ENCODE data around the gene PTGDR.
A peak's percentile ranks its signal among the peaks of the same experiment; 100 is the strongest.

Gene PTGDR

DNA sequence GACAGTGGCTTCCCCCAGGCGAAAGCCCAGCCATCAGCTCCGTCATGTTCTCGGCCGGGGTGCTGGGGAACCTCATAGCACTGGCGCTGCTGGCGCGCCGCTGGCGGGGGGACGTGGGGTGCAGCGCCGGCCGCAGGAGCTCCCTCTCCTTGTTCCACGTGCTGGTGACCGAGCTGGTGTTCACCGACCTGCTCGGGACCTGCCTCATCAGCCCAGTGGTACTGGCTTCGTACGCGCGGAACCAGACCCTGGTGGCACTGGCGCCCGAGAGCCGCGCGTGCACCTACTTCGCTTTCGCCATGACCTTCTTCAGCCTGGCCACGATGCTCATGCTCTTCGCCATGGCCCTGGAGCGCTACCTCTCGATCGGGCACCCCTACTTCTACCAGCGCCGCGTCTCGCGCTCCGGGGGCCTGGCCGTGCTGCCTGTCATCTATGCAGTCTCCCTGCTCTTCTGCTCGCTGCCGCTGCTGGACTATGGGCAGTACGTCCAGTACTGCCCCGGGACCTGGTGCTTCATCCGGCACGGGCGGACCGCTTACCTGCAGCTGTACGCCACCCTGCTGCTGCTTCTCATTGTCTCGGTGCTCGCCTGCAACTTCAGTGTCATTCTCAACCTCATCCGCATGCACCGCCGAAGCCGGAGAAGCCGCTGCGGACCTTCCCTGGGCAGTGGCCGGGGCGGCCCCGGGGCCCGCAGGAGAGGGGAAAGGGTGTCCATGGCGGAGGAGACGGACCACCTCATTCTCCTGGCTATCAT is 47.3 kb downstream of the PTGDR start:
- Histone ChIP-seq H3K9me3 (no peaks in the 10 kb centered on the region), H3K4me3 (ENCODE audit: low read depth, low read length) (peak overlapping the region; percentile 92), H3K27me3 (no peaks in the 10 kb centered on the region), H3K36me3 (peaks cover 5% of the 10 kb centered on the region; the same call in 1 of the 2 replicates), H3K4me1 (peaks cover 5% of the 10 kb centered on the region; the same call in 1 of the 2 replicates)
- peak; percentile 47 for DNase-seq
- TF ChIP-seq CTCF (IDR thresholded peaks at IDR 0.05; ENCODE audit: low read depth, low read length), result no peak

DNA sequence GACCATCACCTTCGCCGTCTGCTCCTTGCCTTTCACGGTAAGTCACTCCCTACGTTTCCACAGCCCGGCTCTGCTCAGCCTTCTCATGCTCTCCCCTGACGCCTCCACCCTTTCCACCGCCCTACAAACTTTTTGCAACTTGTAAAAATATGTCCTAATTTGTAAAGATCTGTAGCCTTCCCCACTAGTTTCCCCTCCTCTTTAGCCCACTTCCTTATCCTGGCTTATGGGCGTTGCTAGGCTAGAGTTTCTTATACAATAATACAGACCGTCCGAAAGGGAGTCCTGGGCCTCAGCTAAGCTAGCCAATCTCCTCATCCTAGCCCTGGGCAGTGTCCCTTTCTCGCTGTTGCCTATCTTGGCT is 47.8 kb downstream of the PTGDR start:
- Histone ChIP-seq H3K4me1 (peaks cover 5% of the 10 kb centered on the region; the same call in 1 of the 2 replicates), H3K4me3 (ENCODE audit: low read depth, low read length) (peak overlapping the region; percentile 92)

GRCh38 chr14:52318062-52318461 is 50.6 kb downstream of the PTGDR start:
- H3K4me3 ChIP-seq (ENCODE audit: low read depth, low read length), result peak overlapping the region; percentile 92
- no peak for TF ChIP-seq CTCF (IDR thresholded peaks at IDR 0.05; ENCODE audit: low read depth, low read length)
- DNase-seq, result no peak
- peaks cover 26% of the 10 kb centered on the region for H3K36me3 ChIP-seq
- H3K9me3 ChIP-seq, result no peaks in the 10 kb centered on the region; the same call in 1 of the 2 replicates
- H3K27me3 ChIP-seq, result no peaks in the 10 kb centered on the region
- peaks cover 5% of the 10 kb centered on the region for H3K4me1 ChIP-seq

More for the DNA sequence above, 47.8 kb downstream of the PTGDR start:
- H3K27me3 ChIP-seq, result no peaks in the 10 kb centered on the region
- DNase-seq, result no peak
- no peaks in the 10 kb centered on the region for H3K9me3 ChIP-seq
- H3K36me3 ChIP-seq, result peaks cover 7% of the 10 kb centered on the region
- no peak for TF ChIP-seq CTCF (IDR thresholded peaks at IDR 0.05; ENCODE audit: low read depth, low read length)

DNA sequence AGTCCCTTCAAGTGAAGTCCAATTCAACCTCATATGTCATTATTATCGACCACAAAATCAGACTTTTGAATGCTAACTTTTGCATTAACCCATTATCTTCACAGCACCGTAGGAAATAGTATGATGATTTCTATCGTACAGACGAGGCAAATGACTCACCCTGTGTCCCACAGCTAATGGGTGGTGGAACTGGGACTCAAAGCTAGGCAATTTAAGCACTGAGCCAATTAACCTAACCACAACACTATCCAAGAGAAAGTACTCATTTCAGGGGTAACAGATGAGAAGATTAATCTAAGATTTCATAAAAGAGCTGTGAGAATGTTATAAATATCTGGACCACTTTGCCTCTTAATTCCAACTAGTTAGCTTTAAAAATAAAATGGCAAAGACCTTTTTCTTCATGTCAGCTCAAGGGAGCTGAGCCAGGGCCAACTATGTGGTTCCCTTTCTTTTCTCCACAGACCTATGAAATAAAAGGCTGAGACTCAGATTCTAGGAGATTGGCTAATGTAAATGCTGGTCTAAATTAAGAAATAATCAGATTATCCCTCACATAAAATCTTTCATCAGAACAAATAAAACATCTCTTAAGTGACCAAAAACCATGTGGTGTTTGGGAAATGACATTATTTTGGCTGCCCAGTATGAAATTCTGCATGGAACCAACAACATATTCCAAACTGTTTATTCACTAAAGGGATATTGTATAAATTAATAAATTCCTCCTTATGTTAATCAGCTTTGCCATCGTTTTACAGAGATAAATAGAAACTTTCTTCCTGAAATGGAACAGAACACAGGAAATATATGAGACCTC is 51.5 kb downstream of the PTGDR start:
- no peak for TF ChIP-seq CTCF (IDR thresholded peaks at IDR 0.05; ENCODE audit: low read depth, low read length)
- no peaks in the 10 kb centered on the region; the same call in 1 of the 2 replicates for H3K9me3 ChIP-seq
- H3K36me3 ChIP-seq, result peaks cover 33% of the 10 kb centered on the region
- H3K4me3 ChIP-seq (ENCODE audit: low read depth, low read length), result peak overlapping the region; percentile 92
- peak; percentile 45 for DNase-seq
- no peaks in the 10 kb centered on the region for H3K27me3 ChIP-seq
- peaks cover 5% of the 10 kb centered on the region for H3K4me1 ChIP-seq

- Histone ChIP-seq H3K4me3 (ENCODE audit: low read depth, low read length) (peak overlapping the region; percentile 92), H3K9me3 (no peaks in the 10 kb centered on the region; the same call in 1 of the 2 replicates), H3K27me3 (no peaks in the 10 kb centered on the region), H3K36me3 (peaks cover 33% of the 10 kb centered on the region), H3K4me1 (peaks cover 5% of the 10 kb centered on the region)
- TF ChIP-seq CTCF (IDR thresholded peaks at IDR 0.05; ENCODE audit: low read depth, low read length), result no peak
- no peak for DNase-seq
Measured at GRCh38 chr14:52319919-52320318, 52.4 kb downstream of the PTGDR start.
